GM12878 (cell line): ENCODE measurements around the gene LRRC75B. TPM values are rescaled to one million over a fixed set of nuclear protein-coding genes. Genes with fewer than 3 reads are reported as not detected.
A peak's percentile ranks its signal among the peaks of the same experiment; 100 is the strongest.

Experiments
- ATF3 ChIP-seq: IDR thresholded peaks from 2 replicates; pipeline ENCODE4 v1.6.1; 2011; ENCODE audit warnings: low read depth, mild to moderate bottlenecking, low read length, moderate library complexity, borderline replicate concordance; ENCODE audit errors: extremely low read depth
- BCL11A ChIP-seq: IDR thresholded peaks from 2 replicates; pipeline ENCODE4 v1.6.1; 2011; ENCODE audit warnings: low read depth, low read length
- CREB1 ChIP-seq: IDR thresholded peaks from 2 replicates; pipeline ENCODE4 v1.6.1; 2012; ENCODE audit warnings: low read depth, mild to moderate bottlenecking, inconsistent platforms
- EZH2 ChIP-seq: IDR thresholded peaks from 2 replicates; pipeline ENCODE4 v1.6.1; 2012; ENCODE audit warnings: low read depth, mild to moderate bottlenecking, control low read depth, inconsistent platforms, low read length, borderline replicate concordance; ENCODE audit not compliant: control insufficient read depth
- HCFC1 ChIP-seq: fragments of 150-350 bp; IDR thresholded peaks from 2 replicates; pipeline ENCODE4 v1.6.1; 2014; ENCODE audit warnings: low read length
- HDGF ChIP-seq: fragments of 450-650 bp; IDR thresholded peaks from 2 replicates; pipeline ENCODE4 v1.6.1; 2016; ENCODE audit warnings: antibody characterized with exemption
- HSF1 ChIP-seq: fragments of 150-350 bp; IDR thresholded peaks from 2 replicates; pipeline ENCODE4 v1.6.1; 2014; ENCODE audit warnings: mild to moderate bottlenecking, low read depth, low read length
- IKZF2 ChIP-seq, 2 experiments: fragments of 450-650 bp; IDR thresholded peaks; 2 replicates each; pipeline ENCODE4 v1.6.1; 2017; ENCODE audit warnings: mild to moderate bottlenecking in 2 of 2, moderate library complexity in 2 of 2
- IRF4 ChIP-seq: IDR thresholded peaks from 2 replicates; pipeline ENCODE4 v1.6.1; 2011; ENCODE audit warnings: low read depth, low read length
- JUNB ChIP-seq: IDR thresholded peaks from 2 replicates; pipeline ENCODE4 v1.6.1; 2016; ENCODE audit warnings: antibody characterized with exemption, mild to moderate bottlenecking
- JUND ChIP-seq: IDR thresholded peaks from 2 replicates; pipeline ENCODE4 v1.6.1; 2012; ENCODE audit warnings: low read depth, mild to moderate bottlenecking, low read length, improper control_type of control experiment, moderate library complexity
- MXI1 ChIP-seq: fragments of 150-350 bp; IDR thresholded peaks from 2 replicates; pipeline ENCODE4 v1.6.1; 2011; ENCODE audit warnings: low read depth, mild to moderate bottlenecking, inconsistent platforms, low read length, improper control_type of control experiment
- NR2C1 ChIP-seq: fragments of 450-650 bp; IDR thresholded peaks from 2 replicates; pipeline ENCODE4 v1.6.1; 2017; ENCODE audit warnings: antibody characterized with exemption, mild to moderate bottlenecking, moderate library complexity
- POLR2A ChIP-seq: IDR thresholded peaks from 2 replicates; pipeline ENCODE4 v1.6.1; 2011; ENCODE audit warnings: low read depth, mild to moderate bottlenecking, low read length
- RAD21 ChIP-seq: IDR thresholded peaks from 2 replicates; pipeline ENCODE4 v1.6.1; 2011; ENCODE audit warnings: mild to moderate bottlenecking, low read depth, low read length, moderate library complexity; ENCODE audit not compliant: insufficient read depth
- RFX5 ChIP-seq: IDR thresholded peaks from 2 replicates; pipeline ENCODE4 v1.6.1; 2011; ENCODE audit warnings: low read depth, low read length, improper control_type of control experiment
- RUNX3 ChIP-seq: IDR thresholded peaks from 2 replicates; pipeline ENCODE4 v1.6.1; 2012; ENCODE audit warnings: low read length, inconsistent platforms
- SKIL ChIP-seq: fragments of 450-650 bp; IDR thresholded peaks from 2 replicates; pipeline ENCODE4 v1.6.1; 2017; ENCODE audit warnings: mild to moderate bottlenecking, low read depth, inconsistent platforms; ENCODE audit not compliant: poor library complexity, severe bottlenecking
- TCF7 ChIP-seq: IDR thresholded peaks from 2 replicates; pipeline ENCODE4 v1.6.1; 2014; ENCODE audit warnings: antibody characterized with exemption, borderline replicate concordance
- ZBED1 ChIP-seq: IDR thresholded peaks from 2 replicates; pipeline ENCODE4 v1.6.1; 2016; ENCODE audit warnings: borderline replicate concordance
- ZBTB4 ChIP-seq: fragments of 450-650 bp; formaldehyde crosslinking; IDR thresholded peaks from 2 replicates; pipeline ENCODE4 v1.4.0; 2022; ENCODE audit warnings: mild to moderate bottlenecking, moderate library complexity
- ZNF207 ChIP-seq: fragments of 450-650 bp; IDR thresholded peaks from 2 replicates; pipeline ENCODE4 v1.6.1; 2014; ENCODE audit warnings: antibody characterized with exemption, mild to moderate bottlenecking, borderline replicate concordance
- ZNF384 ChIP-seq: IDR thresholded peaks from 2 replicates; pipeline ENCODE4 v1.6.1; 2012; ENCODE audit warnings: low read depth, mild to moderate bottlenecking, low read length, improper control_type of control experiment, borderline replicate concordance
- ZNF622 ChIP-seq: fragments of 450-650 bp; IDR thresholded peaks from 2 replicates; pipeline ENCODE4 v1.6.1; 2017; ENCODE audit warnings: mild to moderate bottlenecking, inconsistent platforms
- ZSCAN29 ChIP-seq: fragments of 450-650 bp; IDR thresholded peaks from 2 replicates; pipeline ENCODE4 v1.6.1; 2017; ENCODE audit warnings: mild to moderate bottlenecking, moderate library complexity
- polyA plus RNA-seq, 11 experiments: library from polyadenylated mRNA; depleted of rRNA in 4 of 11; unstranded in 6 of 11; stranded (reverse) in 5 of 11; fragments of >200 nt; fragmentation: Nextera tagmentation in 4 of 11; fragmentation: Illumina TruSeq in 1 of 11; extraction: Ambion mirVana in 4 of 11; extraction: Trizol in 1 of 11; gene quantifications; 1 replicate in 1 of 11; 2 replicates in 10 of 11; pipeline versions ENCODE4 v1.2.1 to v1.2.3, GENCODE V29; 2011 to 2016; ENCODE audit warnings: inconsistent platforms in 2 of 11, missing spikeins in 2 of 11, low read depth in 1 of 11
- total RNA-seq, 4 experiments: library from RNA; depleted of rRNA in 3 of 4; stranded (reverse); fragments of >200 nt in 3 of 4; fragmentation: Illumina TruSeq in 1 of 4; extraction: Trizol in 1 of 4; gene quantifications; 2 replicates each; pipeline versions ENCODE4 v1.2.1 to v1.2.3, GENCODE V29; 2013 to 2021

LRRC75B gene
- total and polyA plus RNA-seq, 10 of the 15 experiments (the other 5 are each of a cell fraction or from before 2014, with no cell fraction given) = 0.09 to 0.98 (median 0.11) TPM; not detected in 3

GRCh38 chr22:24555165-24556039, 37.5 kb downstream of the LRRC75B start, which contains the start of gene SNRPD3 (continued):
- TF ChIP-seq ZBTB4 (CRISPR knock-in tag) (no peak), SKIL (peak; percentile 76), ZSCAN29 (peak; percentile 54; the same call in 1 of the 2 replicates), MXI1 (peak; percentile 83), CREB1 (peak; percentile 74), HSF1 (no peak), TCF7 (no peak), JUND (peak; percentile 55; the same call in 1 of the 2 replicates), HCFC1 (peak; percentile 85), ZBED1 (no peak; the same call in 1 of the 2 replicates), ZNF207 (peak; percentile 99; the same call in 1 of the 2 replicates), RUNX3 (peak; percentile 71), JUNB (no peak), RAD21 (no peak), BCL11A (no peak), IRF4 (no peak), ZNF384 (no peak), IKZF2 (IDR thresholded peaks at IDR 0.05) (peak; percentile 79 to 85), POLR2A (peak; percentile 90), RFX5 (peak; percentile 65; the same call in 1 of the 2 replicates), ZNF622 (no peak), NR2C1 (peak; percentile 59), EZH2 (no peak), HDGF (no peak), ATF3 (no peak)
